ENCODE measurements around the gene CHRM1. TPM values are rescaled to one million over a fixed set of nuclear protein-coding genes. Genes with fewer than 3 reads are reported as not detected.

CHRM1 gene
- total RNA-seq, 1 donor from 2014 or later: not detected

- TF ChIP-seq CTCF (IDR thresholded peaks at IDR 0.05; ENCODE audit: insufficient read depth, low read length, severe bottlenecking): peak; percentile 99
- Histone ChIP-seq H3K36me3 (ENCODE audit: control insufficient read depth, insufficient read depth, low read length) (no peaks in the 10 kb centered on the region), H3K4me3 (ENCODE audit: low read depth, low read length) (no peak overlapping the region), H3K27me3 (ENCODE audit: control insufficient read depth, insufficient read depth, low read length) (no peaks in the 10 kb centered on the region)
- DNase-seq (ENCODE audit: low read depth) (peak; percentile 68), FAIRE-seq (no peak)
Observed at GRCh38 chr11:62905927-62906531, 15.1 kb downstream of the CHRM1 start.

- Histone ChIP-seq H3K36me3 (ENCODE audit: control insufficient read depth, insufficient read depth, low read length) (no peaks in the 10 kb centered on the region), H3K27me3 (ENCODE audit: control insufficient read depth, insufficient read depth, low read length) (no peaks in the 10 kb centered on the region), H3K4me3 (ENCODE audit: low read depth, low read length) (no peak overlapping the region)
- TF ChIP-seq CTCF (IDR thresholded peaks at IDR 0.05; ENCODE audit: insufficient read depth, low read length, severe bottlenecking): no peak
- no peak for DNase-seq (ENCODE audit: low read depth)
- FAIRE-seq: no peak
Observed at GRCh38 chr11:62905296-62905695, 15.9 kb downstream of the CHRM1 start.

DNA sequence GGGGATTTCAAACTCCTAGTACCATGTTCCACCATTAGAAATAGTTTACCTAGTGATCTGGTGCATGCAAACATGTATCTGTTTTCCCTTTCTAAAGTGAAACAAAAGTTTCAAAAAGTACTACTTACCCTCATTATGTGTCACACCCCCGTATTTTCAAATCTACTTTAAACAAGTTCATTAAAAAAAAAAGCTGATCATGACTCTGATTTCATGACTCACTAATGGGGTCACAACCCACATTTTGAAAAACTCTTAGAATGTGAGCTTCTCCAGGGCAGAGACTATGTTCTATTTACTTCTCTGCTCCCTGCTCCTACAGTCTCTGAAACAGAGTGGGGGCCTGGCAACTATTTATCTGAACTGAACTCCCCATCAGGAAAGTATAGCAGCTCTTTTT is 18.2 kb downstream of the CHRM1 start:
- DNase-seq (ENCODE audit: low read depth) (no peak), FAIRE-seq (no peak)
- no peak overlapping the region for H3K4me3 ChIP-seq (ENCODE audit: low read depth, low read length)
- H3K36me3 ChIP-seq (ENCODE audit: control insufficient read depth, insufficient read depth, low read length): no peaks in the 10 kb centered on the region
- TF ChIP-seq CTCF (IDR thresholded peaks at IDR 0.05; ENCODE audit: insufficient read depth, low read length, severe bottlenecking): no peak
- H3K27me3 ChIP-seq (ENCODE audit: control insufficient read depth, insufficient read depth, low read length): no peaks in the 10 kb centered on the region

GRCh38 chr11:62898027-62898426 is 23.1 kb downstream of the CHRM1 start:
- no peak for TF ChIP-seq CTCF (IDR thresholded peaks at IDR 0.05; ENCODE audit: insufficient read depth, low read length, severe bottlenecking)
- no peaks in the 10 kb centered on the region for H3K36me3 ChIP-seq (ENCODE audit: control insufficient read depth, insufficient read depth, low read length)
- H3K4me3 ChIP-seq (ENCODE audit: low read depth, low read length): no peak overlapping the region
- DNase-seq (ENCODE audit: low read depth) (no peak), FAIRE-seq (no peak)
- no peaks in the 10 kb centered on the region for H3K27me3 ChIP-seq (ENCODE audit: control insufficient read depth, insufficient read depth, low read length)

GRCh38 chr11:62897311-62897710 is 23.9 kb downstream of the CHRM1 start:
- FAIRE-seq: no peak
- no peak for TF ChIP-seq CTCF (IDR thresholded peaks at IDR 0.05; ENCODE audit: insufficient read depth, low read length, severe bottlenecking)
- no peaks in the 10 kb centered on the region for H3K27me3 ChIP-seq (ENCODE audit: control insufficient read depth, insufficient read depth, low read length)

GRCh38 chr11:62896049-62896448 is 25.1 kb downstream of the CHRM1 start:
- H3K4me3 ChIP-seq (ENCODE audit: low read depth, low read length): no peak overlapping the region
- no peaks in the 10 kb centered on the region for H3K27me3 ChIP-seq (ENCODE audit: control insufficient read depth, insufficient read depth, low read length)
- no peak for FAIRE-seq
- no peak for TF ChIP-seq CTCF (IDR thresholded peaks at IDR 0.05; ENCODE audit: insufficient read depth, low read length, severe bottlenecking)
- no peak for DNase-seq (ENCODE audit: low read depth)
- H3K36me3 ChIP-seq (ENCODE audit: control insufficient read depth, insufficient read depth, low read length): no peaks in the 10 kb centered on the region

More at GRCh38 chr11:62897311-62897710, 23.9 kb downstream of the CHRM1 start:
- Histone ChIP-seq H3K36me3 (ENCODE audit: control insufficient read depth, insufficient read depth, low read length) (no peaks in the 10 kb centered on the region), H3K4me3 (ENCODE audit: low read depth, low read length) (no peak overlapping the region)
- no peak for DNase-seq (ENCODE audit: low read depth)

All from bronchial epithelial cell (primary cell).